ENCODE measurements around the gene NAALADL1. TPM values are rescaled to one million over a fixed set of nuclear protein-coding genes. Genes with fewer than 3 reads are reported as not detected.

NAALADL1 gene
- total and polyA plus RNA-seq, 9 of the 15 experiments (the other 6 are each of a cell fraction or from before 2014, with no cell fraction given): 0.06 to 0.72 (median 0.22) TPM; not detected in 4

DNA sequence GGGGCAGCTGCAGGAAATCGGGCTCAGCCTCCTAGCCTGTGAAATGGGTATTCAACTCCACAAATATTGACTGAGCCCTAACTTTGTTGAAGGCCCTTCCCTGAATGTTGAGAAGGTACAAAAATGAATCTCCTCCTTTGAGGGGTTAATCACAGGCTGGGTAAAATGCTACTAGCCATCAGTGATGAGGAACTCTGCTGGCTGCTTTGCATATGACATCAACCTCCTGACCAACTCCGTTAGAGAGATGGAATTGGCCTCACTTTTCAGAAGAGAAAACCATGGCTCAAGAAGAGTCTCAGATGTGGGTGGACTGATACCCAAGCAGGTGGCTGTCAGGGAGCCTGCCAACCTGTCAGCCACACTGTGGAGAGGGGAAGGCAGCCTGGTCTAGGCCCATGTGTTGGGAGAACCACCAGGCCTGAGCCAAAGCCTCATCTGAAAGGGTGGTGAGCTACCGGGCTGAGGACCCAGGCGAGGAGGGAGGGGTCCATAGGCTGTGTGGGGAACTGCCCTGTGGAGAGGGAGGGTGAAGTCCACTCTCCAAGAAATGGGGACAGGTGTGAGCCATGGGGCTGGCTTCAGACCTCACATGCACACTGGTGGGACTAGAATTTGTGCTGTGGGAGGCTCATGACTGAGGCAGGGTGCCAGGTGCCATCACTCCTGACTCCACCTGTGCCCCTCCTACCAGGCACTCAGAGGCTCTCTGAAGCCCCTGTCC, 13.7 kb upstream of the NAALADL1 start:
- H3K9me1 ChIP-seq (ENCODE audit: control insufficient read depth, insufficient read depth, low read length): no peaks in the 10 kb centered on the region
- no peak for TF ChIP-seq KDM2B (CRISPR knock-in tag; IDR thresholded peaks at IDR 0.05)
- TF ChIP-seq, protein P1, sequence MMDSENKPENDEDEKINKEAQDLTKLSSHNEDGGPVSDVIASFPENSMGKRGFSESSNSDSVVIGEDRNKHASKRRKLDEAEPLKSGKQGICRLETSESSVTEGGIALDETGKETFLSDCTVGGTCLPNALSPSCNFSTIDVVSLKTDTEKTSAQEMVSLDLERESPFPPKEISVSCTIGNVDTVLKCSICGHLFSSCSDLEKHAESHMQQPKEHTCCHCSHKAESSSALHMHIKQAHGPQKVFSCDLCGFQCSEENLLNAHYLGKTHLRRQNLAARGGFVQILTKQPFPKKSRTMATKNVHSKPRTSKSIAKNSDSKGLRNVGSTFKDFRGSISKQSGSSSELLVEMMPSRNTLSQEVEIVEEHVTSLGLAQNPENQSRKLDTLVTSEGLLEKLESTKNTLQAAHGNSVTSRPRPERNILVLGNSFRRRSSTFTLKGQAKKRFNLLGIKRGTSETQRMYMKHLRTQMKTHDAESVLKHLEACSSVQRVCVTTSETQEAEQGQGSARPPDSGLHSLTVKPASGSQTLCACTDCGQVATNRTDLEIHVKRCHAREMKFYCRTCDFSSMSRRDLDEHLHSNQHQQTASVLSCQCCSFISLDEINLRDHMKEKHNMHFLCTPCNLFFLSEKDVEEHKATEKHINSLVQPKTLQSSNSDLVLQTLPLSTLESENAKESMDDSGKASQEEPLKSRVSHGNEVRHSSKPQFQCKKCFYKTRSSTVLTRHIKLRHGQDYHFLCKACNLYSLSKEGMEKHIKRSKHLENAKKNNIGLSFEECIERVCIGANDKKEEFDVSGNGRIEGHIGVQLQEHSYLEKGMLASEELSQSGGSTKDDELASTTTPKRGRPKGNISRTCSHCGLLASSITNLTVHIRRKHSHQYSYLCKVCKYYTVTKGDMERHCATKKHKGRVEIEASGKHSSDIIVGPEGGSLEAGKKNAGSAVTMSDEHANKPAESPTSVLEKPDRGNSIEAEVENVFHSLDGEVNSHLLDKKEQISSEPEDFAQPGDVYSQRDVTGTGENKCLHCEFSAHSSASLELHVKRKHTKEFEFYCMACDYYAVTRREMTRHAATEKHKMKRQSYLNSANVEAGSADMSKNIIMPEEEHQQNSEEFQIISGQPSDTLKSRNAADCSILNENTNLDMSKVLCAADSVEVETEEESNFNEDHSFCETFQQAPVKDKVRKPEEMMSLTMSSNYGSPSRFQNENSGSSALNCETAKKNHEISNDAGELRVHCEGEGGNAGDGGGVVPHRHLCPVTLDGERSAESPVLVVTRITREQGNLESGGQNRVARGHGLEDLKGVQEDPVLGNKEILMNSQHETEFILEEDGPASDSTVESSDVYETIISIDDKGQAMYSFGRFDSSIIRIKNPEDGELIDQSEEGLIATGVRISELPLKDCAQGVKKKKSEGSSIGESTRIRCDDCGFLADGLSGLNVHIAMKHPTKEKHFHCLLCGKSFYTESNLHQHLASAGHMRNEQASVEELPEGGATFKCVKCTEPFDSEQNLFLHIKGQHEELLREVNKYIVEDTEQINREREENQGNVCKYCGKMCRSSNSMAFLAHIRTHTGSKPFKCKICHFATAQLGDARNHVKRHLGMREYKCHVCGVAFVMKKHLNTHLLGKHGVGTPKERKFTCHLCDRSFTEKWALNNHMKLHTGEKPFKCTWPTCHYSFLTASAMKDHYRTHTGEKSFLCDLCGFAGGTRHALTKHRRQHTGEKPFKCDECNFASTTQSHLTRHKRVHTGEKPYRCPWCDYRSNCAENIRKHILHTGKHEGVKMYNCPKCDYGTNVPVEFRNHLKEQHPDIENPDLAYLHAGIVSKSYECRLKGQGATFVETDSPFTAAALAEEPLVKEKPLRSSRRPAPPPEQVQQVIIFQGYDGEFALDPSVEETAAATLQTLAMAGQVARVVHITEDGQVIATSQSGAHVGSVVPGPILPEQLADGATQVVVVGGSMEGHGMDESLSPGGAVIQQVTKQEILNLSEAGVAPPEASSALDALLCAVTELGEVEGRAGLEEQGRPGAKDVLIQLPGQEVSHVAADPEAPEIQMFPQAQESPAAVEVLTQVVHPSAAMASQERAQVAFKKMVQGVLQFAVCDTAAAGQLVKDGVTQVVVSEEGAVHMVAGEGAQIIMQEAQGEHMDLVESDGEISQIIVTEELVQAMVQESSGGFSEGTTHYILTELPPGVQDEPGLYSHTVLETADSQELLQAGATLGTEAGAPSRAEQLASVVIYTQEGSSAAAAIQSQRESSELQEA (IDR thresholded peaks at IDR 0.05; ENCODE audit: low read depth): no peak
- no peak for TF ChIP-seq ZNF143 (CRISPR knock-in tag; IDR thresholded peaks at IDR 0.05)
- no peak for TF ChIP-seq NELFE (IDR thresholded peaks at IDR 0.05; ENCODE audit: insufficient read depth, insufficient read length)
- TF ChIP-seq, protein P2, sequence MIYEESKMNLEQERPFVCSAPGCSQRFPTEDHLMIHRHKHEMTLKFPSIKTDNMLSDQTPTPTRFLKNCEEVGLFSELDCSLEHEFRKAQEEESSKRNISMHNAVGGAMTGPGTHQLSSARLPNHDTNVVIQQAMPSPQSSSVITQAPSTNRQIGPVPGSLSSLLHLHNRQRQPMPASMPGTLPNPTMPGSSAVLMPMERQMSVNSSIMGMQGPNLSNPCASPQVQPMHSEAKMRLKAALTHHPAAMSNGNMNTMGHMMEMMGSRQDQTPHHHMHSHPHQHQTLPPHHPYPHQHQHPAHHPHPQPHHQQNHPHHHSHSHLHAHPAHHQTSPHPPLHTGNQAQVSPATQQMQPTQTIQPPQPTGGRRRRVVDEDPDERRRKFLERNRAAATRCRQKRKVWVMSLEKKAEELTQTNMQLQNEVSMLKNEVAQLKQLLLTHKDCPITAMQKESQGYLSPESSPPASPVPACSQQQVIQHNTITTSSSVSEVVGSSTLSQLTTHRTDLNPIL (CRISPR knock-in tag; IDR thresholded peaks at IDR 0.05): no peak
- ATAC-seq: no peak
- H3K27ac ChIP-seq (ENCODE audit: extremely low read depth, low read depth, low read length): no peak overlapping the region
- intact Hi-C loops (cut with micrococcal nuclease): no loop called here
- H3K4me2 ChIP-seq (ENCODE audit: insufficient read depth, low read length): no peak overlapping the region
- H3K9me3 ChIP-seq (replicated peaks; ENCODE audit: control insufficient read depth, insufficient read depth, low read depth, low read length): no peaks in the 10 kb centered on the region
- no peak overlapping the region for H3K4me3 ChIP-seq
- ChIA-PET CTCF (ENCODE audit: low intra/inter-chr PET ratio) (no interaction called here), POLR2A (interaction anchor here (0.7 kb wide), 1 partner anchor 10 kb away, joined by 3 read pairs; no protein-coding TSS in a partner anchor)
- no peak overlapping the region for H2AFZ ChIP-seq (ENCODE audit: low read depth, low read length)
- WGBS (ENCODE audit: insufficient coverage, low coverage, missing lambda C conversion rate): 22% methylated on average over 4 of the region's 4 CpGs
- in situ Hi-C loops (cut with MboI): no loop called here
- DNase-seq (ENCODE audit: extremely low read depth in 1 of 4, low spot score in 3 of 4): no peak
- peak overlapping the region in 1 of 2 experiments; percentile 15; a peak in 1 of 4 replicates for H3K9ac ChIP-seq (ENCODE audit: insufficient read depth in 1 of 2, low read depth in 2 of 2, low read length in 2 of 2)
- H4K20me1 ChIP-seq (replicated peaks; ENCODE audit: control insufficient read depth, insufficient read depth, low read length): no peaks in the 10 kb centered on the region
- peaks cover 0 to 7% of the 10 kb centered on the region in 2 experiments; a peak in 2 of 5 replicates for H3K4me1 ChIP-seq (replicated peaks in 1 of 2; ENCODE audit: control insufficient read depth in 2 of 2, insufficient read depth in 2 of 2, low read length in 2 of 2)
- BruUV-seq (replicated peaks): no TSS peak
- peaks cover 15% of the 10 kb centered on the region for H3K36me3 ChIP-seq (ENCODE audit: control insufficient read depth, insufficient read depth, low read length)
- H3K27me3 ChIP-seq (ENCODE audit: control insufficient read depth in 2 of 2, insufficient read depth in 2 of 2, low read length in 2 of 2): no peaks in the 10 kb centered on the region
- FAIRE-seq: peak; percentile 44
- no peaks in the 10 kb centered on the region; the same call in 2 of the 3 replicates for H3K79me2 ChIP-seq (ENCODE audit: control insufficient read depth, insufficient read depth, low read length)

Data from K562 (cell line).